NCI-H1930 (cell line): Measurements from ENCODE around the gene PLPPR1.
"Not testable (repeated sequence)": the region's sequence is repeated elsewhere in the genome, so short reads cannot be mapped to it uniquely, and the experiment has no call there.

Experiments
- DNase-seq, 2 experiments: peaks; one replicate each; lab custom pipeline; 2025; lab: John Stamatoyannopoulos, UW

Gene PLPPR1

DNA sequence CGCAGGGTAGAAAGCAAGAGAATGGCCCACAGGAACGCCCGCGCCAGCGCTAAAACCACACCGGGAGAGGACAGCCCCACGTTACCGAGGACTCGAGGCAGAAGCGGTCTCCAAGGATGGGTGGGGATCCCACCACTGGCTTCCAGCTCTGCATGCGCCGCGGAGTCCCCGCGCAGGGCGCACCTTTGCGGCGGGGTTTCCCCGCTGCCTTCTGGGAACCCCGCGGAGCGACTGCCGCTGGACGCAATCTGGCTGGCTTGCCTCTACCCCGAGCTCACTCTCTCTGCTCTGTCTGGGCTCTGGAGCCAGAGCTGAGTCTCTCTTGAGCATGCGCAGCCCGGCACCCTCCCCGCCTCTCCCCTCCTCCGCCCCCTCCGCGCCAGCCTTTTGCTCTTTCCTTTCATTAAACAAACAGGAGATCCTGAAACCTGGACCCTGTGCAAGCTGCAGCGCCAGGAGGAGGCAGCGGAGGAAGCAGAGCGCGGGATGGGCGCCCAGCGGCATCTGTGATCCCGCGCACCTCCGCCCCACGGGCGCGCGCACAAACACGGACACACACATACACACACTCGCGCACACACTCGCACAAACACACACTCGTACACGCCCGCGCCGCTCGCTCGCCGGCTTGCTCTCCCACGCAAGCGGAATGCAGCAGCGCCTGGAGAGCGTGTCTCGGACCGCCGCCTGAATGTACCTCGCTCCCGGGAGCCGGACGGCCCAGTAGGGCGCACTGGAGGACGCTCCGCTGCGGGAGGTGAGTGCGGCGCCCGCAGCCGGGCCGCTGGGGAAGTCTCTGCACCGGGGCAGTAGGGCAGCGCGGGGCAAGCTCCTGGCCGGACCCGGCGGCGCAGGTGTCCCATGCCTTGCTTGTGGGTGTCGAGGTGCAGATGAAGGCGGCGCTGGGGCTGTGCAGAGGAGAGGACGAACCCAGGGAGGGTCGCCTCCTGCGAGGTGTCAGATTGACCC, at the start of gene PLPPR1:
TSS of gene PLPPR1 (plus strand) at position 382 of the 969 bp plus-strand sequence.
- DNase-seq: peak; percentile 70 to 78

- no peak for DNase-seq
These were observed 38.8 kb upstream of the PLPPR1 start for GRCh38 chr9:100989731-100990130.

GRCh38 chr9:100990605-100991381, 37.7 kb upstream of the PLPPR1 start:
- no peak for DNase-seq

DNA sequence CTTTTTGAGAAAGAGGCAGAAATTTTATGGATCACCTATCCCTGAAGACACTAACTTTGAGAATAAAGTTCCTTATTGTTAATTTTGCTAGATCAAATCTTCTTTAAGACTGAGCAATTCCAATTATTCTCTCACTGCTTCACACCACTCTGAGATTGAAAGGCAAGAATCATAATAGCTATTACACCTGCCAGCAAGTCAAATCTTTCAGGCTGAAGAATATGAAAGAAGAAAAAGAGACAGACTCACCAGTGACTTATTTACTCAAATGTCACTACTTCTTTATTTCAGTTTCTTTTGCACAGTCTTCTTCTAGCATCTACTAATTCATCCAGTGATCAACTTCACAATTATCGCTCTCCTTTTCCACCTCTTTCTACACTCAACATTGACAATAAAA, 35.9 kb upstream of the PLPPR1 start:
- DNase-seq: no peak

DNA sequence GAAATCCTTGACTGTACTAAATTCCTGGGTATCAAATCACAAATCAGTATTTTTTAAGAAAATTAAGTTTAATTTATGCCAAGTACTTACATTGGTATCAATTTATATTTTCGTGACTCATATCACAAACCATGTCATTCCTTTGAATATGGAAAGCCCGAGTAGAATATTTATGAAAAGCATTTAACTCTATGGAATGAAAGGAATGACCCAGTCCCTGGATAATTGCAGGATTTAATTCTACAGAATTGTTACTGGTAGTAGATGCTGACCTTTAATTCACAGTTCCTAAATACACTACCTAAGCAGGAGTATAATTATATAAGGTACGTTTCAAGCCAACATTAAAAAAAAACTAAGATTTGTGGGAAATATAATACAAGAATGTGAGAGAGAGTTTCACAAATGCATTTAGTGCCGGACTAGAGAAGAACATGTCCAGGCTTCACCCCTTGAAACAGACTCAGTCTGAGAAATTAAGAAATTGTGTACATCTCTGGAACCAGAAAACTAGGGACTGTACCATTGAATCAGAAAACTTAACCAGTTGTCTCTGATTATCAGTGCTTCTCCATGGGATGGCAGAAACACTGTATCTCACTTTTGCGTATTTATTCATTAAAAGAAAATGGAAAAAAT, 28.5 kb upstream of the PLPPR1 start:
- DNase-seq: no peak

- no peak for DNase-seq
These were observed 23.3 kb upstream of the PLPPR1 start for GRCh38 chr9:101005246-101005645.

DNA sequence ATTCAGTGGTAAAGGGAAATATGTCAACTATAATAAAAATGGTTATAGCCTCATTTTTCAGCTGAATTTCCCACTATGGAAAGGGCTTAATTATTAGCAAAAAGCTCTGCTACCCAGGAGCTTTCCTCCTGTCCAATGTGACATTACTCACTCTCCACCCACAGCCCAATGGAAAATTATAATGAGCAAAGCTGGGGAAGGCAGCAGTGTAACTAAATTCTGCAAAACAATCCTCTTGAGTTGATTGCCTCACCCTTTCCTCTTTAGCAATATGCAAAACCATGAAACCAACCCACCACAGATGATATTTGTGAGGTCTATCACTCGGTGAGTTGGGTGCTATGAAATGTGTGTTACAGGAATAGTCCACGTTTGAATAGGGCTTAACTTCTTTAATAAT, 14.0 kb upstream of the PLPPR1 start:
- DNase-seq: no peak

- DNase-seq: no peak
These were observed 10.1 kb upstream of the PLPPR1 start for GRCh38 chr9:101018467-101018866.

- no peak for DNase-seq
These were observed 5.8 kb upstream of the PLPPR1 start for GRCh38 chr9:101022704-101023103.

DNA sequence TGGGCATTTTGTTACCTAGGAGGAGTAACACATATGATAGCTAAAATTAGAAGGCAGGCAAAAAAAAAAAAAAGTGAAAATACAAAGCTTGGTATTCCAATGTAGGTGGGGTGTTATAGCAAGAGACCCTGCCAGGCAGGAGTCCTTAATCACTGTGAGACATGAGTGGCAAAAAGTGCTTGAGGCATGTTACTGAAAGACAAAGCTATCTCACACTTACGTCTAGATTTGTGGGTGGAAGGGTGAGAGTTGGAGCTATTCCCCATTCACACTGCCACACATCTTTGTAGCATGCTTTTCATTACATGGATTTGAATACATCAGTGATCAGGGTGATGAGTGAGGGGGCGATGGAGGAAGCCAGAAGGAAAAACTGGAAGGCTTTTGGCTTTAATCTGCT, 2.6 kb upstream of the PLPPR1 start:
- no peak for DNase-seq

- no peak for DNase-seq
These were observed 1.7 kb upstream of the PLPPR1 start for GRCh38 chr9:101026824-101027223.

DNA sequence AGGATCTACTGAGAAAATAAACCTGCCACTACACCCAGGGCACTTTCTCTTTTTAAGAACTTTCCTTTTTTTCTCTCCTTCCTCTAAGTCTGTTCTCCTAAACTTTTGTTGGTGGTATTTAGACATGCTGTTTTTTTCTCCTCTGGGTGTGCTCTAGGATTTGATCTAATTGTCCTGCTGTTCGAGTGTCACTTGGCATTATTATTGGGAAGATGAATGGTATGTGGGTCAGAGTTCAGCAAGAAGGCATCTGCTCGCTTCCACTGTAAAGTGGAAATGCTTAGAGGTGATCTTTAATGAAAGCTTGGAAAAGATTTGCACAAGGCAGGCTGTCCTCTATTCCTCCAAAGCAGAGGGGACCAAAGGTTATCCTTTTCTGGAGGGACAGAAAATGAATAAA, 1.3 kb upstream of the PLPPR1 start:
- no peak for DNase-seq

GRCh38 chr9:101027733-101028345, 688 bp upstream of the PLPPR1 start:
- DNase-seq: no peak

- DNase-seq: no peak
These were observed 973 bp downstream of the PLPPR1 start for GRCh38 chr9:101029315-101030085.

GRCh38 chr9:101030086-101030391, 1.5 kb downstream of the PLPPR1 start:
- no peak for DNase-seq

DNA sequence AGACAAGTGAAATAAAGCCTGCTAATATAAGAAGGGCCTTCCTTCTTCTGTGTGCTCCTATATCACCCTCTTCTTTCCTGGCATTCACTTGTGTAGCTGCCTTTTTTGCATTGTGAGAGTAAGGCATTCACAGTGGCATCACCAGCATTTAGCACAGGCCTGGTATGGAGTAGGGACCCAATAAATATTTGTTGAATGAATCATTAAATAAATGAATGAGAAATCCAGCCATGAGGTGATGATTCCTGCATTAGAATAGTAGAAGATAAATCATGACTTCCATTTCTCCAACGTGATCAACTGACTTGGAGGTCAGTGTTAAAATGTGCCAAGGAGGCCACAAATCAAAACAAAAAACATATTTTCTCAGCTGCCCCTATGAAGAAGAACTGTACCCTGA, 3.9 kb downstream of the PLPPR1 start:
- no peak for DNase-seq

- no peak for DNase-seq
These were observed 5.7 kb downstream of the PLPPR1 start for GRCh38 chr9:101034222-101034621.

DNA sequence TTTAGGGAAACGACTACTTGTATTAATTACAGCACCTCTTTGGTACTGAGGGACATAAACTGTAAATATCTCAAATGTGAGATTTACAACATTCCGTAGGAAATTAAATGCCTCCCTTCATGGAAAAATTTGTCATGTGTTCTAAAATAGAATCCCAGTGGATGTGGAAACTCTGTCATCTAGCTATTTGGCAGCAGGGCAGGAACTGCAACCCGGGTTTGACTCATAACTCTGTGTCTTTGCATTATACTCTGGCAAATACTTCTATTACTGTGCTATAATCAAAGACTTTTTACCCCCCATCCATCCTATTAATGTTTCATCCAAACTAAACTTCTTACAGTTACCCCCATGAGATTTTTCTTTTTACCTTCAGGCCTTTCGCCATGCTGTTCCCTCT, 6.6 kb downstream of the PLPPR1 start:
- DNase-seq: no peak

- DNase-seq: no peak
These were observed 8.9 kb downstream of the PLPPR1 start for GRCh38 chr9:101037430-101037829.

DNA sequence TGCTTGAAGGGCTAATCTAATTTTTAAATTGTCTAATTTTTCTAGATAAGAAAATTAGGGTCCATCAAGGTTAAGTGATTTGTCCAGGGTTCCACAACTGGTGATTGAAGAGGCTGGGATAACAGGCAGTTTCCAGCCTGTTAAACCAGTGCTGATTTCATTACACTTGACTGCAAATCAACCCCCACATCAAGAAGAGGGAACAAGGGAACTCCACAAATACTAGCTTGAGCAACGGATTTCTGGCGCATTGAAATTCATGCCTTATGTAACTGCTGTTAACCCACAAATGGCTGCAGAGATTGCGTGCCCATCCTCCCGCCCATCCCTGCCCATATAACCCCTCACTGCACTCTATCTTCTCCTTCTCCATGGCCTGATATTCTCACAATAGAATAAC, 10.0 kb downstream of the PLPPR1 start:
- DNase-seq: no peak

DNA sequence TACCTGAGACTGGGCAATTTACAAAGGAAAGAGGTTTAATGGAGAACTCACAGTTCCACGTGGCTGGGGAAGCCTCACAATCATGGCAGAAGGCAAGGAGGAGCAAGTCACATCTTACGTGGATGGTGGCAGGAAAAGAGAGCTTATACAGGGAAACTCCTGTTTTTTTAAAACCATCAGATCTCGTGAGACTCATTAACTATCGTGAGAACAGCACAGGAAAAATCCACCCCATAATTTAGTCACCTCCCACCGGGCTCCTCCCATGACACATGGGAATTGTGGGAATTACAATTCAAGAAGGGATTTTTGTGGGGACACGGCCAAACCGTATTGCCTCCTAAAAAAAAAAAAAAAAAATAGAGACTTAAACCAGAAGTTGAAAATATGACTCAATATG, 11.1 kb downstream of the PLPPR1 start:
- not testable (repeated sequence) for DNase-seq
